Umbilical cord (tissue), 2 donors: Measurements from ENCODE around the gene LIX1. TPM values are rescaled to one million over a fixed set of nuclear protein-coding genes. Genes with fewer than 3 reads are reported as not detected.
A peak's percentile ranks its signal among the peaks of the same experiment; 100 is the strongest.
"Not testable (repeated sequence)": the region's sequence is repeated elsewhere in the genome, so short reads cannot be mapped to it uniquely, and the experiment has no call there.

Experiments used
- DNase-seq: peaks from one replicate; pipeline ENCODE4 v3.0.0-alpha.2; 2015; ENCODE audit warnings: low spot score
- total RNA-seq: library from RNA; depleted of rRNA; stranded (reverse); fragments of >200 nt; gene quantifications from one replicate; pipeline ENCODE4 v1.2.3, GENCODE V29; 2014; ENCODE audit warnings: low replicate concordance; ENCODE audit not compliant: insufficient read depth

Gene LIX1
- total RNA-seq, 1 donor from 2014 or later: 4.8 TPM

- no peak for DNase-seq
Observed at GRCh38 chr5:97102010-97102470, 40.4 kb downstream of the LIX1 start.

- DNase-seq: no peak
Observed at GRCh38 chr5:97101189-97101910, 41.1 kb downstream of the LIX1 start.

- peak; percentile 69 for DNase-seq
Observed at GRCh38 chr5:97100476-97100875, 41.9 kb downstream of the LIX1 start.

- DNase-seq: no peak
Observed at GRCh38 chr5:97098922-97099321, 43.5 kb downstream of the LIX1 start.

- DNase-seq: no peak
Observed at GRCh38 chr5:97097326-97098230, 44.8 kb downstream of the LIX1 start.

- DNase-seq: no peak
Observed at GRCh38 chr5:97096846-97097245, 45.6 kb downstream of the LIX1 start.

GRCh38 chr5:97096191-97096590 lies 46.2 kb downstream of the LIX1 start:
- no peak for DNase-seq

GRCh38 chr5:97095318-97095732 lies 47.1 kb downstream of the LIX1 start:
- DNase-seq: no peak

- no peak for DNase-seq
Observed at GRCh38 chr5:97094579-97095317, 47.7 kb downstream of the LIX1 start.

GRCh38 chr5:97093193-97093592 lies 49.2 kb downstream of the LIX1 start:
- DNase-seq: no peak

GRCh38 chr5:97090944-97091343 lies 51.5 kb downstream of the LIX1 start:
- DNase-seq: no peak

- no peak for DNase-seq
Observed at GRCh38 chr5:97089149-97089801, 53.1 kb downstream of the LIX1 start.

GRCh38 chr5:97088774-97089148 lies 53.6 kb downstream of the LIX1 start:
- no peak for DNase-seq

- no peak for DNase-seq
Observed at GRCh38 chr5:97087138-97087537, 55.3 kb downstream of the LIX1 start.

- no peak for DNase-seq
Observed at GRCh38 chr5:97085459-97086181, 56.8 kb downstream of the LIX1 start.

- DNase-seq: not testable (repeated sequence)
Observed at GRCh38 chr5:97084782-97085458, 57.5 kb downstream of the LIX1 start.

- no peak for DNase-seq
Observed at GRCh38 chr5:97078958-97079743, 63.3 kb downstream of the LIX1 start.

GRCh38 chr5:97077246-97077645 lies 65.2 kb downstream of the LIX1 start:
- no peak for DNase-seq

- DNase-seq: no peak
Observed at GRCh38 chr5:97076098-97076497, 66.3 kb downstream of the LIX1 start.
